Right lung (tissue), 10 donors: Measurements from ENCODE around the gene FILIP1L. TPM values are rescaled to one million over a fixed set of nuclear protein-coding genes. Genes with fewer than 3 reads are reported as not detected.

Experiments used
- DNase-seq, 2 donors: peaks; one replicate each; pipeline ENCODE4 v3.0.0-alpha.2; 2013
- long read RNA-seq, 8 donors: transcript quantifications; one replicate each; lab custom pipeline, GENCODE V29; 2026
- polyA plus RNA-seq, 5 donors: library from polyadenylated mRNA; unstranded; fragments of 120-200 nt; gene quantifications; one replicate each; pipeline versions ENCODE4 v1.2.1 to v1.2.3, GENCODE V29; 2013; ENCODE audit warnings: inconsistent platforms in 1 of 5, low replicate concordance in 1 of 5; ENCODE audit not compliant: insufficient read length in 5 of 5, insufficient read depth in 1 of 5

The FILIP1L gene
- polyA plus RNA-seq, result 10 to 100 TPM; 10.5 to 19.9 (median 14.9) TPM
- long read RNA-seq, donor 1, transcript FILIP1L-203 (2 exons, 3,280 nt), result major isoform, 7 of 9 reads
- long read RNA-seq, donor 1, partial matches to known transcripts, result 0 of 9 reads
- long read RNA-seq, donor 1, other reads (novel, unspliced or antisense), result 0 of 9 reads
- long read RNA-seq, donor 2, partial matches to known transcripts, result 11 of 45 reads
- long read RNA-seq, donor 2, other reads (novel, unspliced or antisense), result 32 of 45 reads
- long read RNA-seq, donor 3, partial matches to known transcripts, result 0 of 4 reads
- long read RNA-seq, donor 3, other reads (novel, unspliced or antisense), result 0 of 4 reads
- long read RNA-seq, donor 4, partial matches to known transcripts, result 45 of 48 reads
- long read RNA-seq, donor 4, other reads (novel, unspliced or antisense), result 0 of 48 reads
- long read RNA-seq, donor 5, transcript FILIP1L-203 (2 exons, 3,280 nt), result major isoform, 12 of 12 reads
- long read RNA-seq, donor 5, partial matches to known transcripts, result 0 of 12 reads
- long read RNA-seq, donor 5, other reads (novel, unspliced or antisense), result 0 of 12 reads
- long read RNA-seq, donor 6, transcript FILIP1L-203 (2 exons, 3,280 nt), result major isoform, 9 of 9 reads
- long read RNA-seq, donor 6, partial matches to known transcripts, result 0 of 9 reads
- long read RNA-seq, donor 6, other reads (novel, unspliced or antisense), result 0 of 9 reads
- long read RNA-seq, donor 7, partial matches to known transcripts, result 11 of 15 reads
- long read RNA-seq, donor 7, other reads (novel, unspliced or antisense), result 0 of 15 reads
- long read RNA-seq, donor 8, partial matches to known transcripts, result 0 of 4 reads
- long read RNA-seq, donor 8, other reads (novel, unspliced or antisense), result 0 of 4 reads

DNA sequence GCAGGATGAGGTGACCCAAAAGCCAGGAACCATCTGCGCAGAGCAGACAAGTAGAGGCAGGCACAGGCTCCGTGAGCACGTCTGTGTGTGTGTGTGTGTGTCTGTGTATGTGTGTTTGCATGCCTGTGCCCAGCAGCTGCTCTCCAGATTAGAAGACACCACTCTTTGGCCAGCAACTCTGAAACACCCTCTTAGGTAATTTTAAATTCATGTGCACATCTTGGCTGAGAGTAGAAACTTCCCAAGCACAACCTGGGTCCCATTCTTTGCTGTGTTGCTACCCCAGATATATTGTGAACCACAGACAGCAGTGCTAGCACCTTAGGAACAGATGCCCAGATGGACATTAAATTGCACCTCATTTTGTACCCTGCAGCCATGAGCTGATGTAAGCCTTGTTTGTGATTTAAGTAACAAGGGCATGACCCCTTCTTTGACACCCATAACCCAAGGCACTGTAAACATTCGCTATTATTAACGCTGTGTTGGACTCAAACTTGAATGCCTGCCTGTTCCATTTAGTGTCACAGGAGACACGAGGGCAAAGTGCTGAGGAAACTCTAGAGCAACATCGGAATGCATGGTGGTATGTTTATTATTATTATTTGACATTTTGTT is at the start of gene FILIP1L:
Gene FILIP1L, minus strand, starts transcription at position 89 of the 618 bp plus-strand sequence.
- DNase-seq, result no peak

DNA sequence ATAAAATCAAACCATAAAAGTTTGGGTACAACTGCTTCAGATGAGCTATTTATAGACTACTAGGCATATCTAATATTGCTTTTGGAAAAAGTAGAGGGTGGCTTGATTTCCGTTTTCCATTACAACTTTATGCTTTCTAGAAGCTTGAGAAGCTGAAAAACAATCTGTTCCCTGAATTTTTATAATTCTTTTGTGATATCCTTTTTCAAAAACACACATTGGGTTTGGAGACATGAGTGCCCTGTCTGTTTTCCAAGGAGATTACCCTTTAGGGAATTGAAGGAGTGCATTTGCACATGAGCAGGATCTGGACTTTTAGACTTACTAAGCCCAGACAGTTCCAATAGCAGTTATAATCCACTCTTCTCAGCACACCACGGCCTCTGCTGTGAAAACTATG is 49.5 kb upstream of the FILIP1L start:
- DNase-seq, result no peak

DNA sequence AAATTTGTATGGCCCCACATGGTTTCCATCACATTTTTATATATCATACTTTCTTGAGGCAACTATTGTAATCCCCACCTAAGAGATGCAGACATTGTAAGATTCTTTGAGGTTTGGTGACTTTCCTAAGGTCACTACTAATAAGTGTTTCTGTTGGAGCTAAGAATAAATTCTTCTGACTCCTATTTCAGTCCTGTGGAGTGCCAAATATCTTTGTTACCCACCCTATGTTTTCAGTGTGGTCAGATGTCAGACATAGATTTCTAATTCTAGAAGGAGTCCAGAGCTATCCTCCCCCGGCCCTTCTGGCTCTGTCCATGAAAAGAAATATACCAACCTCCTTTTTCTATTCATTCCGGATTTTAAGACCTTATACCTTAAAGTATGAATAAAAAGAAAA is 46.2 kb upstream of the FILIP1L start:
- DNase-seq, result no peak

DNA sequence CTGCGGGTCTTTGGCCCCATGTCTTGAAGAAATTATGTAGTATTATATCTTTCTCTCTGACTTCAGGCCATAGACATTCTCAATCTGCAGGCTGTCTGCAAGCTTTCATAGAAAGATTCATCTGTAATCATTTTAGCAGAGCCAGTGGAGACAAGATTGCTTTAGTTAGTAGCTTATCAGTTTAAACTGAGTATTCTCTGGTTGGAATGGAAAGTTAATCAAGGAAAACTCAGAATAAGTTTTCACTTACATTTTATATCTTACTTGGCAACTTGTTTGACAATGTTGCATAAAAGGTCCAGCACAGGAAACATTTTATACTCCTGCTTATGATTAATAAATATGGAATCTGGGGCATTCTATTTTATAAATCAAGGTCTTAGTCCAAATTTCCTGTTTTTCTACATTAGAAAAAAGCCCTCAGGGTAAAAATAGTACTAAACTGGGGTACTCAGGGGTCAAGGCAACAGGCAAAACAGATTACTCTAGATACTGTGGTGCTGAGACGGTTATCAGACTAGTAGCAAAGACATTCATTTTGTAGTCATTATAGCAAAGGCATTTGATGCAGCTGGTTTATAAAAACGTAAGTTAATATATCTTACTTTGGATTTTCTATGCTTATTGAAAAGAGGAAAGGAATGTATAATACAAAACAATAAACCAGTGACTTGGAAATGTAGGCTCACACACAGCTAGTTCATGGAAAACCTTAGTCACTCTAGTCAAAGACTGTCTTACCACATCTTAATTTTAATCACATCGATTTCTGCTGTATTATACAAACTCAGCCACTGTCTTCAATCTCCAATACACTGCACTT is 45.2 kb upstream of the FILIP1L start:
- DNase-seq, result no peak

DNA sequence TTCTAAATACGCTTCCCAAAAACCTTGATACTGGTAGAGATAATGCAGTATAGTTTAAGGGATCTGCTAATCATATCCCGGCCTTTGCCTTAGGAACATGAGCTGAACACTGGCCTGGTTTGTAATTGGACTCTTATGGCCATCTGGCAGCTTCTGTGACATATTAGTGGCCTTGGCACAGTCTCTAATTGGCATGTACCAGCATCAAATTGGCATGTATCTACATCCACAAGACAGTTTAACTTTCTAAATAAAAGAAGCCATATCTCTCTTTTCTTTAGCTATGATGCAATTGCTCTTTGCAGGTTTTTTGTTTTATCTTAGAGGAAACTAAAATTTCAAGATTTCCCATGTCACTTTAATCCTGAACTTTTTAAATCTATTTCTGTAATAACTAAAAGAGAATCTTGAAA is 44.6 kb upstream of the FILIP1L start:
- no peak for DNase-seq

DNA sequence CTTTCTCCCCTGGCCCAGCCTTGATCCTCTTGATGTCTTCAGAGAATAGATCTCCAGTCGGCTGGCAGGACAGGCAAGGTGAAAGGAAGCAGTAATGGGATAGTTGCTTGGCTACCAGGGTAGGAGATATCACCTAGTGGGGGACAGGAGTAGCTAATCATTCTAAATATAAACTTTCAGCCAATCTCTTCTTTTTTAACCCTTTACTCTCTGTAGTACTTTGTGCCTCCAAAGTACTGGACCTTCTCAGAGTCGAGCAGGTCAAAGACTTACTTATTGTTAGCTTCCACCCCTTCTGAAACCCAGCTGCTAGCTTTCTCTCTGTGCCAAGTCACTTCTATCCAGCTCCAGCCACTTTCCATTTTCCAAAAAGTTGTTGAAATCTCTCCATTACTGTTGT is 43.4 kb upstream of the FILIP1L start:
- DNase-seq, result no peak

DNA sequence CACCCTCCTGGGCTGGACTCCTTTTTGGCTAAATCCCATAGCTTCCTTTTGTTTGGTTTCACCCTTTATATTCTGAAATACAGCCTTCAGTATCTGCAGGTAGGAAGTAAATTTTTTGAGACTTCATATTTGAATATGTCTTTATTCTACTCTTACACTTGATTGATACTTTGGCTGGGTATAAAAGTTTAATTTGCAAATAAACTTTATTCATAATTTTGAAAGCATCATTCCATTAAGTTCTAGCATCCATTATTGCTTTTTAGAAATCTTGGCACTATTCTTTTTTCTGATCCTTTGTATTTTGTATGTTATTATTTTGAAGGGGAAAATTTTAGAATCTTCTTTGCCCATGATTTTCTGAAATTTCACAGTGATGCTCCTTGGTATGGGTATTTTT is 41.3 kb upstream of the FILIP1L start:
- DNase-seq, result no peak

DNA sequence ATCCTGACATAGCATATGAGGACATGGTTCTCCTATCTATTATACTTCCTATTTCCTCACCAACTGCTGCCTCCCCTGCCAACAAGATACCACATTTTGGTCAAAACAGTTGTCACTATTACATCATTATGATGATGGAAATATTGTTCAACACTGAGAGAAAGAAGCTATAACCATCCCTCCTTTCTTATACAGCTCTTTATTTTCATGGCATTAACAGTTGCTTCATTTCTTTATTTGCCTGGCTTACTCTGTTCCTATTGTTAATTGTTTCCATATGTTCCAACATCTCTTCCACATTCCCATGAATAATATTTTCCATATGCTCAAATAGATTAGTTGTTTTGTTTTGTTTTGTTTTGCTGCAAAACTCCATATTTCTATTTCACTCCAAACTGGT is 40.8 kb upstream of the FILIP1L start:
- no peak for DNase-seq

DNA sequence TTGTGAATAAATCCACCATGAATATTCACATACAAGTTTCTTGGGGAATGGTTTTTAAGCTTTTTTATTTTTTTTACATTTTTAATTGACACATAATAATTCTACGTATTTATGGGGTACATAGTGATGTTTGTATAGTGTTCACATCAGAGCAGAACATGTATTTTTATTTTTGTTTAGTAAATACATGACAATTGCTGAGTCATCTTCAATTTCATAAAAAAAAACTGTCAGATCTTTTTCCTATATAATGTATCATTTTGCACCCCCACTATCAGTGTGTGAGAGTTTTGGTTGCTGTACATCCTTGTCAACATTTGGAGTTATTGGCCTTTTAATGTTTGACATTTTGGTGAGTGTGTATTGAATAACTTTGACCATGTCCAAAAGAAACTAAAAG is 39.9 kb upstream of the FILIP1L start:
- DNase-seq, result no peak

DNA sequence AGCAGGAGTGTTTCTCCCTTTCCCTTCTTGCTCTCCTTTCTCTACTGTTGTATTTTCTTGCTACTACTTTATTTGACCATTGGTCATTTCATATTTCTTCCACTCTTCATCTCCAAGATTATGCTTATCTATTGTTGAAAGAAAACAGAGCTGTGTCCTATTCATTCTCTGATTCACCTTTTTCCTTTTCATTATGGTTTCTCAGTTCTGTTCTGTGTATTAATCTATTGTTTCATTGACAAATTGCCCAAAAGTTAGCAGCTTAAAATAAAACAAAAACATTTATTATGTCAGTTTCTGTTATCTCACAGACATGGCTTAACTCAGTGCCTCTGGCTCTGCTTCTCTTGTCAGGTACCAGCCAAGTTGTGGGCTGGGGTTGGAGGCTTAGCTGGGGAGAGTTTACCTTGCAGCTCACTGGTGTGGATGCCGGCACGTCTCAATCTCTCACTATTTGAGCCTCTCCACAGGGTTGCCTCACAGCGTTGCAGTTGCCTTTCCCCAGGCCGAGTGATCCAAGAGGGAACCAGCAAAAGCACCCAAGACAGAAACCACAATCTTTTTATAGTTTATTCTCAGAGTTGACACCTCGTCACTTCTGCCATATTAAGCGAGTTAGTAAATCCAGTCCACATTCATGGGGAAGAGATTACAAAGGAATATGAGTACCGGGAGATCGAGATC is 36.9 kb upstream of the FILIP1L start:
- no peak for DNase-seq

DNA sequence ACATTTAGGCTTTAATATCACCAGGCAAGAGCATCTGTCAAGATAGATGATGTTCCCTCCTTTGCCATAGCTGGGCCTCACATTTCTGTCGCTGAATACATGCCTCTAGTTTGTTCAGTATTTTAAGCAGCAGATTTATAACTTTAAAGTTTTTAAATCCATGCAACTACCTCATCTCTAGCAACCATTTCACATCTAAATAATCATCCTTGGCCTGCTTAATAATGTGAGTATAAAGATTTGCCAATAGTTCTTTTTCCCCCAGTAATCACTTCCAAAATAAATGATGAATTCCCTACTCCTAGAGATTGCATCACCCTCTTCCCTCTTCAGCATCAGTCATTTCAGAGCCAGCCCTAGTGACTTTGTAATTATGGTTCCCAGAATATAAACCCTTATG is 36.2 kb upstream of the FILIP1L start:
- DNase-seq, result no peak

DNA sequence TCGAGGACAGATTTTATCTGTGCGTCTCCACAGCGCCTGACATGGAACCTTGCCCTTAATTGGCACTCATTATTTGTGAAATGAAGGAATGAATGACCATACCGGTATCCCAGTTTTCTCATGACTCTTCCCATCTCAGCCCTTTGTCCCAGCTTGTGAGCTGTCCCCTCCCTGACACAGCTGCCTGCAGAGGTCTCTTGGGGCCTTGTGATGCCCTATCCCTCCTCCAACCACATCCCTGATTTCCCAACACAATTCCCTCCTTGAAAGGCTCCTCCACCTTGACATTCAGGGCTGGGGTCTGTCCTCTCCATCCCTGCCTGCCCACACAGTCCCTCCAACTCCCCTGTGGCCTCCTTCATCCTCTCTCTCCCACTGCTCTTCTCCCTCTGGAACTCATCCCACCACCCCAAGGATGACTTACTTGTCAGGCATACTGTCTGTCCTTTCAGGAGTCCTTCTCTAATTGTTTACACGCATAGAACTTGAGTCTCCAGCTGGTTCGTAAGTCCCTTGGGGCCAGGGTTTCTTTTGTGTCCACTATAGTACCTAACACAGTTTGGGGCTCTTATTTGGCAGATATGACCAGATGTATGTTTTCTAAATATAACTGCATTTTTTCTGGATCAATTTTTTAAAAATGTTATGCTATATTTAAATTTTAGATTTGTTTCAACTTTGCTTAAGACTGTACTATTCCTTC is 35.6 kb upstream of the FILIP1L start:
- no peak for DNase-seq

DNA sequence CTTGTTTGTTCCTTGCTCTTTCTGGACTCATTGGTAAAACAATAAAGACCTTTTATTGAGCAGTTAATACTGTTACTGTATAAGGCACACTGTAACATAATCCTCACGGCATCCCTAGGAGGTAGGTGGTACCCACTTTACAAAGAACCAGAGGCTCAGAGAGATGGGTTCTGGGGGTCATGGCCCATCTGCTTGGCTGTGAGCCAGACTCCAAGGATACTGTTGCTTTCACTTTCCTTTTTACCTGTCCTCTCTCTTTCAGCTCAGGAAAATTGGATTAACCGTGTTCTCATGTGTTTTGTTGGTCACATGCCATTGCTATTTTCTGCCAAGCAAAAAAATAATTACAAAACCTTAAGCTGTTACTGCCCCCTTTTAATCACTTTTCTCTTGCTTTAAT is 34.8 kb upstream of the FILIP1L start:
- DNase-seq, result no peak

DNA sequence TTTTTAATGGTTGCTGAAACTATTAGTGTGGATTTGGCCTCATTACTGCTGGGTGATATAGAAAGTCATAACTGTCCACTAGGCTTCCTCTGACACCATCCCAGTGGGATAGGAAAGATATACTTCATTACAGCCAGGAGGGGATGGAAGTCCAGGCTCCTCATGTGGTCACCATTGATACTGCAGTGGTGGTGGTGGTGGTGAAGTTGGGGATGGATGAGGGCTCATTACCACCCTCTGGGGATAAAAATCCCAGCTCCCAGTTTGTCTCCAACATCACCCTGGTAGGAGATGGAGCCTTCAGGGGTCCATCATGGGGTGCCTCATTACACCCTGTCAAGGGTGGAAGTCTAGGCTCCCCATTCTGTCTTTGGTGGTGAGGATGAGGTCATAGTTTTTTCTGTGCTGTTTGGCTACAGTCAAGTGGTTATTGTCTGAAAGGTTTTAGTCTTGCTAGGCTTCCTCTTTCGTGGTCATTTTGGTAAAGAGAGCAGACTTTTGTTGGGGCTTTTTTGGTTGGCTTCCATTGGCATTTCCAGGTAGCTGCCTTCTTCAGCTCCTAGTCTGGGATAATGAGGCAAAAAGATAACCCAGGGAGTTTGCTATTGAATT is 30.1 kb upstream of the FILIP1L start:
- no peak for DNase-seq

DNA sequence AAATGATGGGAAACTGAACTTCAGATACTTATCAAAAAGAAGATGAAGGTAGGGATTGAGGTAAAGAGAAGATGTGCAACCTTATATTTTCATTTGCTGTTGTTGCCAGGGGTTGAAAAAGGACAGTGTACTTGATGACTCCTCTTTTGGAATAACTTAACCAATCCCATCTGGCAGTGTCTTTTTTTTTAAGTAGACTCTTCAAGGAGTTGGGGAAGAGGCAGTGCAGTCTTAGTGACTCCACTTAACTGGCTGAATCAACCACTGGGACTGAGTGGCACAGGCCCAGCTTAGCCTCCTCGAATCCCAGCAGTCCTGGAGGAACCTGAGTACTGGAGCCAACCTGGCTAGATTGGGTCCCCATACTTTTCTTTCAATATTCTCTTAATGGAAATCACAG is 27.3 kb upstream of the FILIP1L start:
- no peak for DNase-seq

DNA sequence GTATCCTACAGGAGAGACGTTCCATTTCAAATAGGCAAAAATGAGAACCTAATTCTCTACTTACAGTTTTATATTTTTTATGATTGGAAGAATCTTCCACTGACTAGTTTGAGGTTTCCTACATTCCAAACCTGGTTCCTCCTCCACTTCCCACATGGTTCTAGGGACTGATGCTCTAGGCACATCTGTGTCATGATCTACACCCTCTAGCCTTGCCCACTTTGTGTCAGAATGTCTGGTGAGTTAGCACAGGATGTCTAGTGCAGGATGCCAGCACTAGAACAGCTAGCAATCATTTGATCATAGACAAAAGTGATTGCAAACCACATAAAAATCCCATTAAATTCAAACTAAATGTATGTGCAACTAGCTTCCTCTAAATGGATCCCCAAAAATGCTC is 26.7 kb upstream of the FILIP1L start:
- DNase-seq, result no peak

DNA sequence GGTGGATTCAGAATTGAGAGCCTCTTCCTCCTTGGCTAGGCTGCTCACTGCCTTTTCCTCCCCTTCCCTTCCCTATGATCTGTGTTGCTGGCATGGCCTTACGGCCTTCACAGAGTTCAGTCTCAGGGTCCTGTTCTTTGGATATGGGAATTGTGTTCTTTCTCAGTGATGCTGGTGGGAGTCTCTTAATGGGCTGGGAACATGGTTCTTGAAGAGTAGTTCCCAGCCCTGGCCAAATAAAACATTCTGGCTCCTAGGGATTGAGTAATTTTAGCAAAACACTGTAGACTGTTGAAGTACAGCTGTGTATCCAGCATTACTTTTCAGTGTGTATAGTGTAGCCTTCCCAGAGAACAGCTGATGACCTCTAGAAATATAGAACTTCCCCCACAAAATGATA is 22.6 kb upstream of the FILIP1L start:
- no peak for DNase-seq

DNA sequence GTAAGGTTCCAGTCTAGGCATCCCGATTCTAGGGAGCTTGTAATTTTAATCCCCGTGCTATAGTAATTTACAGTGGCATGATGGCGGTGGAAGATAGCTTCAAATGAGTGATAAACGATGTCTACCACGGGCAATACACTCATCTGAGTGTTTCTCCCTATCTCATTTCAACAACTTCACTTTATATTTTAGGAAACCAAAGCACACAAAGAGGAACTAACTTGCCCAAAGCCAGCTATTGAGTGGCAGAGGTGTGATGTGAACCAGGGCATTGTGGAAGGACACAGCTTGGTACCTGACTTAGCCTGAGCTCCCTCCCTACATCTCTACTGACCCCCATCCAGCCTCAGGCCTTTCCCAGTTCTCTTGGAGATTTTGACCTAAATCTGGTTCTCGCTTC is 16.9 kb upstream of the FILIP1L start:
- no peak for DNase-seq

DNA sequence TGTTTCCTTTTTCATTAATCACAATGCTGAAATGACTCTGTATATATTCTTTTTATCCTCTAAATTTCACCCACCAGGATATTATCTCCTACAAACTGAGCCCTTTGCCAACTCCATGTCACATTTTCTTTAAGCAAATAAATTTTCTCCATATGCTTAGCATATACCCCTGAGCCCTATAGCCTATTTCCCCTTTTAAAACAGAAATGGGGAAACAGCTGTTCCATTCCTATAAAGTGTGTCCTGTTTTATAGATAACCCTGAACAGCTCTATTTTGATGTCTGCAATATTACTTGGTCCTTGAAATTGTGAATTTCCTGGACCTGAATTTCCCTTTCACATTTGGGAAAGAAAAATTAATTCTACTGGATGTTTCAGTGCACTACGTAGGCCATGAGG is 15.6 kb upstream of the FILIP1L start:
- no peak for DNase-seq

DNA sequence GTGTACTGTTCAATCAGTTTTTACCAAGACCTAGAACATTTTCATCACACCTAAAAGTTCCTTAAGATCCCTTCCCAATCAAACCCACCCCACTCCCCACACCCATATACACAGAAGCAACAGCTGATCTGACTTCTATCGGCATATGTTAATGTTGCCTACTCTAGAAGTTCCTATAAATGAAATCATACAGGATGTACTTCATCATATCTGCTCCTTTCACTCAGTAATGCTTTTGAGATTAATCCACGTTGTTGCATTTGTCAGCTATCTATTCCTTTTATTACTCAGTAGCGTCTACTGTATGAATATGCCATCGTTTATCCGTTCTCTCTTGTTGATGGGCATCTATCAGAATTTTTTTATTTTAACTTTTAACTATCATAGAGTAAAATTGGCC is 14.3 kb upstream of the FILIP1L start:
- DNase-seq, result no peak
